Neural cell (in vitro differentiated cells): ENCODE results near the gene TMC3. TPM values are rescaled to one million over a fixed set of nuclear protein-coding genes. Genes with fewer than 3 reads are reported as not detected.

ENCODE experiments used
- H2AFZ ChIP-seq: fragments of 200-600, 300-800 bp; sonication (generic), shearing (Covaris generic); 2 replicates; pipeline ENCODE4 v1.6.0; 2014; ENCODE audit warnings: low read depth, mild to moderate bottlenecking, antibody characterized with exemption, low read length, moderate library complexity
- H3F3A ChIP-seq: fragments of 200-600 bp; shearing (Covaris generic); 2 replicates; pipeline ENCODE4 v1.6.1; 2016; ENCODE audit warnings: mild to moderate bottlenecking, moderate library complexity, mixed read lengths, antibody characterized with exemption, low read length; ENCODE audit not compliant: insufficient read depth, poor library complexity, severe bottlenecking
- H3K27ac ChIP-seq: fragments of 200-600, 300-800 bp; sonication (generic), shearing (Covaris generic); 2 replicates; pipeline ENCODE4 v1.5.1; 2014; ENCODE audit warnings: mild to moderate bottlenecking, low read length, moderate library complexity
- H3K27me3 ChIP-seq: fragments of 300-800, 200-600 bp; sonication (generic), shearing (Covaris generic); 2 replicates; pipeline ENCODE4 v1.6.0; 2014; ENCODE audit warnings: mild to moderate bottlenecking, low read depth, low read length, moderate library complexity; ENCODE audit not compliant: insufficient read depth
- H3K36me3 ChIP-seq: fragments of 300-800, 200-600 bp; sonication (generic), shearing (Covaris generic); 2 replicates; pipeline ENCODE4 v1.5.1; 2014; ENCODE audit warnings: mild to moderate bottlenecking, antibody characterized with exemption, low read length, moderate library complexity; ENCODE audit not compliant: insufficient read depth
- H3K4me2 ChIP-seq: fragments of 300-800, 200-600 bp; sonication (generic), shearing (Covaris generic); 2 replicates; pipeline ENCODE4 v1.6.0; 2014; ENCODE audit warnings: mild to moderate bottlenecking, low read length
- H3K4me3 ChIP-seq: fragments of 300-800, 200-600 bp; sonication (generic), shearing (Covaris generic); 2 replicates; pipeline ENCODE4 v1.5.1; 2014; ENCODE audit warnings: mild to moderate bottlenecking, low read length, moderate library complexity
- H3K79me2 ChIP-seq: fragments of 200-600 bp; shearing (Covaris generic); replicated peaks from 2 replicates; pipeline ENCODE4 v1.6.0; 2014; ENCODE audit warnings: mild to moderate bottlenecking, low read length, moderate library complexity; ENCODE audit not compliant: insufficient read depth
- H3K9ac ChIP-seq: fragments of 300-800, 200-600 bp; sonication (generic), shearing (Covaris generic); 2 replicates; pipeline ENCODE4 v1.6.1; 2016; ENCODE audit warnings: mild to moderate bottlenecking, low read length, mixed read lengths
- H3K9me2 ChIP-seq: fragments of 200-600 bp; shearing (Covaris generic); 2 replicates; pipeline ENCODE4 v1.6.1; 2016; ENCODE audit warnings: mild to moderate bottlenecking, low read length, mixed read lengths; ENCODE audit not compliant: insufficient read depth
- H3K9me3 ChIP-seq: fragments of 200-600, 300-800 bp; sonication (generic), shearing (Covaris generic); 2 replicates; pipeline ENCODE4 v1.6.1; 2016; ENCODE audit warnings: mild to moderate bottlenecking, mixed run types, low read length, moderate library complexity, mixed read lengths
- H4K20me1 ChIP-seq: fragments of 200-600 bp; shearing (Covaris generic); 2 replicates; pipeline ENCODE4 v1.6.1; 2016; ENCODE audit warnings: mild to moderate bottlenecking, mixed run types; ENCODE audit not compliant: insufficient read depth
- CTCF ChIP-seq: fragments of 450-650 bp; IDR thresholded peaks from 2 replicates; pipeline ENCODE4 v1.5.1; 2014; ENCODE audit warnings: antibody characterized with exemption, mild to moderate bottlenecking, moderate library complexity; ENCODE audit not compliant: poor library complexity, severe bottlenecking
- EP300 ChIP-seq: fragments of 450-650 bp; conservative IDR thresholded peaks from 2 replicates; pipeline ENCODE4 v1.6.1; 2014; ENCODE audit warnings: antibody characterized with exemption, mild to moderate bottlenecking, moderate library complexity; ENCODE audit not compliant: poor library complexity, severe bottlenecking
- EZH2 ChIP-seq: fragments of 200-600, 300-800 bp; shearing (Covaris generic), sonication (generic); IDR thresholded peaks from 2 replicates; pipeline ENCODE4 v1.6.1; 2014; ENCODE audit warnings: antibody characterized with exemption, low read length, borderline replicate concordance, mild to moderate bottlenecking; ENCODE audit not compliant: insufficient read depth, poor library complexity, severe bottlenecking
- MXI1 ChIP-seq: fragments of 450-650 bp; conservative IDR thresholded peaks from 2 replicates; pipeline ENCODE4 v1.6.1; 2014; ENCODE audit warnings: antibody characterized with exemption, mild to moderate bottlenecking; ENCODE audit not compliant: poor library complexity, severe bottlenecking
- POLR2AphosphoS5 ChIP-seq: IDR thresholded peaks from 2 replicates; pipeline ENCODE4 v1.6.1; 2012
- RAD21 ChIP-seq: fragments of 450-650 bp; conservative IDR thresholded peaks from 2 replicates; pipeline ENCODE4 v1.6.1; 2014; ENCODE audit warnings: antibody characterized with exemption, mild to moderate bottlenecking, moderate library complexity
- REST ChIP-seq: IDR thresholded peaks from 2 replicates; pipeline ENCODE4 v1.6.1; 2012; ENCODE audit warnings: borderline replicate concordance
- SMC3 ChIP-seq: fragments of 450-650 bp; conservative IDR thresholded peaks from 2 replicates; pipeline ENCODE4 v1.6.1; 2014; ENCODE audit warnings: antibody characterized with exemption, mild to moderate bottlenecking, moderate library complexity; ENCODE audit not compliant: poor library complexity
- TAF1 ChIP-seq: IDR thresholded peaks from 2 replicates; pipeline ENCODE4 v1.6.1; 2012; ENCODE audit warnings: low read depth
- polyA plus RNA-seq: library from polyadenylated mRNA; depleted of rRNA; stranded (reverse); fragments of >200 nt; gene quantifications from 2 replicates; pipeline ENCODE4 v1.2.3, GENCODE V29; 2014

TMC3 gene
- polyA plus RNA-seq, 1 donor from 2014 or later, result not detected

DNA sequence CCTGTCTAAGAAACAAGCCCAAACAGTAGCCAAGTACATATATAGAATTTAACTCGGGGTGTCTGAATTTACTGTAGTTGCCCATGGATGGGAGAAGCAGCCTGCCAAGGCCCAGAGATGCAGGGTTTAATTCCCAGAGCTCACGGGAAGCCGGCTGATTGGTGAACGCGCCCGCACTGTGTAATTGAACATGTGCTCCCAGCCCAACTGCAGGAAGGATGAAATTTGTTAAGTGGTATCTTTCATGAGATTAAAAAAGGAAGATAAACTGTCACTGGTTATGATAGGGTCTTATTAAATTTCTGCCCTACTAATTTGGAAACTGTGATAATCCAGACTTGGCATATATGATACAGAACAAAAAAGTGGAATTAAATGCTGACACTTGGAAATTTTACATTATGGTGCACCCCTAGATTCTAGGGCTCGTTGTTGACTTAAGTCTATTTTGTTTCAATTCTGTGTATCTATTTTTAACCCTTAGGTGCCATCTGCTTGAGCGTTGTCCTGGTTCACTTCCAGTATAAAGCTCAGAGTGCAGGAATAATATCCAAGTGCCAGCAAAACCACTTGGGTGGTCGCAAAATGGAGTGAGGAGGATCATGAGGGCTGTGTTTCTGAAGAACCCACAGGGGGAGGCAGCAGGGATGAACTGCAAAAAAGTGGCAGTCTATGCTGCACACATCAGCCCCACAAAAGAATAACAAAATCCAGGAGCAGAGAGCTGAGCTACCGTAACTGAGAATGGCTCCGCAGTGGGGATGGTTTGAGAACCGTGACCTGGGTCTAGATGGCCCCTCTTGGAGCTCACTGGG is 13.8 kb upstream of the TMC3 start:
- no peak overlapping the region for H3K9ac ChIP-seq
- no peak for TF ChIP-seq TAF1
- no peak for TF ChIP-seq EZH2
- no peak for TF ChIP-seq RAD21
- TF ChIP-seq EP300, result no peak
- TF ChIP-seq CTCF, result no peak
- TF ChIP-seq MXI1, result no peak
- TF ChIP-seq SMC3, result no peak
- TF ChIP-seq POLR2AphosphoS5, result no peak
- TF ChIP-seq REST, result no peak

DNA sequence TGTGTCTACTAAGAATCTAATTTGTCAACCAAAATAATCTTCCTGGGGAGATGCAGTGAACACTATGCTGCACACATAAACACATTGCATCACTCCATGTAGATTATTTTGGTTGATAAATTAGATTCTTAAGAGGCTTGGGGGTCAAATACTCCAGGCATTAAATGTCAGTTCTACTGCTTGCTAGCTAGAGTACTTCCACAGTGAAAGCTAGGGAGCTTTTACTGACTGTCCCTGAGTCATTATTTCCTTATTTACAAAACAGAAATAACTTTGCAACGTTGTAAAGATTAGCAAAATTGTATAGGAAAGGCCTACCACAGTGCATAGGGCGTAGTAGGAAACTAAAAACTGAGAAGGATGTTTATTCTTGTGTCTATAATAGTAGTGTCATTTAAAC is 12.9 kb upstream of the TMC3 start:
- Histone ChIP-seq H3K4me2 (no peak overlapping the region), H3K9me2 (no peaks in the 10 kb centered on the region)

More for the DNA sequence above, 13.8 kb upstream of the TMC3 start:
- no peak overlapping the region for H3K4me3 ChIP-seq
- H3K27ac ChIP-seq, result no peak overlapping the region
- no peaks in the 10 kb centered on the region for H3K9me3 ChIP-seq
- H3K9me2 ChIP-seq, result no peaks in the 10 kb centered on the region
- H3F3A ChIP-seq, result no peaks in the 10 kb centered on the region
- no peaks in the 10 kb centered on the region for H3K27me3 ChIP-seq
- H3K36me3 ChIP-seq, result no peaks in the 10 kb centered on the region
- H2AFZ ChIP-seq, result no peak overlapping the region
- no peaks in the 10 kb centered on the region for H4K20me1 ChIP-seq
- no peaks in the 10 kb centered on the region for H3K79me2 ChIP-seq
- no peak overlapping the region for H3K4me2 ChIP-seq

More for the DNA sequence above, 12.9 kb upstream of the TMC3 start:
- TF ChIP-seq EP300 (no peak), REST (no peak), CTCF (no peak), EZH2 (no peak), SMC3 (no peak), RAD21 (no peak), MXI1 (no peak), TAF1 (no peak), POLR2AphosphoS5 (no peak)
- no peaks in the 10 kb centered on the region for H3K27me3 ChIP-seq
- no peaks in the 10 kb centered on the region for H3K79me2 ChIP-seq
- H3K27ac ChIP-seq, result no peak overlapping the region
- H3K4me3 ChIP-seq, result no peak overlapping the region
- no peaks in the 10 kb centered on the region for H3F3A ChIP-seq
- no peaks in the 10 kb centered on the region for H3K36me3 ChIP-seq
- no peak overlapping the region for H2AFZ ChIP-seq
- H3K9me3 ChIP-seq, result no peaks in the 10 kb centered on the region
- no peaks in the 10 kb centered on the region for H4K20me1 ChIP-seq
- H3K9ac ChIP-seq, result no peak overlapping the region
